GM21360 (cell line): ENCODE measurements around the gene STAG1.
"Not testable (repeated sequence)": the region's sequence is repeated elsewhere in the genome, so short reads cannot be mapped to it uniquely, and the experiment has no call there.

Experiments used
- ATAC-seq: cut with Tn5 transposase; IDR thresholded peaks from one replicate; pipeline ENCODE4 v1.9.1; 2021; ENCODE audit warnings: mild to moderate bottlenecking, moderate library complexity; ENCODE audit not compliant: unreplicated experiment

Gene STAG1

GRCh38 chr3:136516095-136516494 is 236.1 kb downstream of the STAG1 start:
- no peak for ATAC-seq

GRCh38 chr3:136514533-136514932 is 237.6 kb downstream of the STAG1 start:
- ATAC-seq = not testable (repeated sequence)

- ATAC-seq = no peak
Observed at GRCh38 chr3:136513367-136513766, 238.8 kb downstream of the STAG1 start.

GRCh38 chr3:136512381-136512780 is 239.8 kb downstream of the STAG1 start:
- no peak for ATAC-seq

GRCh38 chr3:136505676-136506075 is 246.5 kb downstream of the STAG1 start:
- no peak for ATAC-seq

GRCh38 chr3:136503056-136503455 is 249.1 kb downstream of the STAG1 start:
- no peak for ATAC-seq

GRCh38 chr3:136498919-136499447 is 253.2 kb downstream of the STAG1 start:
- no peak for ATAC-seq

GRCh38 chr3:136495213-136495612 is 257.0 kb downstream of the STAG1 start:
- ATAC-seq = no peak

GRCh38 chr3:136490646-136491405 is 261.4 kb downstream of the STAG1 start:
- ATAC-seq = no peak

GRCh38 chr3:136485777-136486176 is 266.4 kb downstream of the STAG1 start:
- ATAC-seq = no peak

GRCh38 chr3:136476280-136476679 is 275.9 kb downstream of the STAG1 start:
- no peak for ATAC-seq

- ATAC-seq = not testable (repeated sequence)
Observed at GRCh38 chr3:136474876-136475275, 277.3 kb downstream of the STAG1 start.

GRCh38 chr3:136473716-136474326 is 278.4 kb downstream of the STAG1 start:
- ATAC-seq = no peak

- no peak for ATAC-seq
Observed at GRCh38 chr3:136465296-136465695, 286.9 kb downstream of the STAG1 start.

GRCh38 chr3:136464502-136464901 is 287.7 kb downstream of the STAG1 start:
- ATAC-seq = no peak

GRCh38 chr3:136463170-136463569 is 289.0 kb downstream of the STAG1 start:
- no peak for ATAC-seq

GRCh38 chr3:136457793-136458192 is 294.4 kb downstream of the STAG1 start:
- no peak for ATAC-seq

- ATAC-seq = no peak
Observed at GRCh38 chr3:136456196-136456595, 296.0 kb downstream of the STAG1 start.

- no peak for ATAC-seq
Observed at GRCh38 chr3:136444581-136444980, 307.6 kb downstream of the STAG1 start.

- ATAC-seq = no peak
Observed at GRCh38 chr3:136437043-136437442, 315.1 kb downstream of the STAG1 start.

- no peak for ATAC-seq
Observed at GRCh38 chr3:136434429-136434828, 317.7 kb downstream of the STAG1 start.

- ATAC-seq = no peak
Observed at GRCh38 chr3:136432685-136433084, 319.5 kb downstream of the STAG1 start.
